RPMI8226 (cell line): ENCODE measurements around the gene TRERF1.
"Not testable (repeated sequence)": the region's sequence is repeated elsewhere in the genome, so short reads cannot be mapped to it uniquely, and the experiment has no call there.

Experiments used
- DNase-seq: peaks from one replicate; pipeline ENCODE4 v3.0.0-alpha.2; 2015

TRERF1 gene

DNA sequence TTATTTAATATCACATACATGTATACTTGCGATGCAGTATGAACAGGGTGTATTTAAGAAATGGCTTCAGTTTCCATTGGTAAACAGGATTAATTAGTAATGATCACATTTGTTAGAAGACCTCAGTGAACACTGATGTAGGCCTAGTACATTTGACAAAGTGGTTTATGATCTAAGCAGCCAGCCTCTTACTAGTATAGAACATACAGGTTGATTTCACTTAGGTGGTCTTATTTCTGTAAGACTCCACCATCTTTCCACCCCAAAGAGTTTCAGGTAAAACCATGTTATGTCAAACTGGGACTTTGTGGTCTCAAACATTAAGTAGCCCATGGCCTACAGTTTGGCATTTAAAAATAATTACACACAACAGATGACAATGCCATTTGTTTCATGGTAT, 213.9 kb downstream of the TRERF1 start:
- DNase-seq: no peak

DNA sequence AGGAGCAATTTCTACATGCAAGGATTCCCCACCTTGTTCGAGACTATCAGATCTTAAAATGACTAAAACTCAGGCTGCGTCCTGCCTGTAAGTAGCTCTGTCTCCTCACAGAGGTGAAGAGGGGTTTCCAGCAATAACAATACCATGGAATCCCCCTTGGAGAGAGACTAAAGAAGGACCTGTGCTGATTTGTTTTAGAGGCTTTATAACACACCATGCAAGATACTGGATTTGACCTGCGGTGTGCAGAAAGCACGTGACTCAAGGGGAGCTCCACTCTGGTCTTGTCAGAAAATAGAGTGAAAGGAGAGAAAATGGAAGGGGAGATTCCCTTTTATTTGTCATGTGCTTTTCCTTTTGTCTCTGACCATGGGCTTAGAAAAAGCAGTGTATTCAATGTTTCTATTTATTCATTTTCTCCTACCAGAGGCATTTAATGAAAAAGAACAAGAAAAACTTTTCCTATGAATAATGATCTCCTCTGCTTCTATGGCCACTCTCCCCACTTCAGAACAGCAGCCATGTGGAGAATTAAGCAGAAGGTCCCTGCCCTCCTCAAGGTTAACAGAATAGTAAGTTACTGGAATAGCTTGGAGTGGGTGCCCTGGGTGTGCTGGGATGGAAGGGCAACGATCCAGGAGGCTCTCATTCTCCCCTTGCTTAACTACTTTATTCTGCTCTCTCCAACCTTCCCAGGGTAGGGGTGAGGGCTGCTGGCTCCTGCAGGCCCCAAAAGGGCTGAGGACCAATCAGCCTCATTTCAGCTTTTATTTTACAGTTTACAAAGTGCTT, 214.8 kb downstream of the TRERF1 start:
- no peak for DNase-seq

DNA sequence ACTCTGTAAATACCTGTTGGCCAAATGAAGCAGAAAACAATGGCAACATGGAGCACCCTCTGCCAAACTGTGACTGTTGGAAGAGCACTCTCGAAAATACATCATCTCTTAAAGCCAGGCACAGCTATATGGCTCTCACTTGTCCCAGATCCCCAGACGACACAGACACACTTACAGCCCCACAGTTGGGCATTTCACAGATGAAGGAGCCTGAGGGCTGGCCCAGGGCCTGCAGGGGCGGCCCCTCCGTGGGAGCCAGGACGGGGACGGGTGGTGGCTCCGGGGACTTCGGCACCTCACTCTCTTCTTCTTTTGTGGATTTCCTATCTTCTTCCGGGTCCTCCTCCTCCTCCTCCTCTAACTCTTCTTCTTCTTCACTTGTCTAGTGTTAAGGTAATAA, 215.7 kb downstream of the TRERF1 start:
- no peak for DNase-seq

DNA sequence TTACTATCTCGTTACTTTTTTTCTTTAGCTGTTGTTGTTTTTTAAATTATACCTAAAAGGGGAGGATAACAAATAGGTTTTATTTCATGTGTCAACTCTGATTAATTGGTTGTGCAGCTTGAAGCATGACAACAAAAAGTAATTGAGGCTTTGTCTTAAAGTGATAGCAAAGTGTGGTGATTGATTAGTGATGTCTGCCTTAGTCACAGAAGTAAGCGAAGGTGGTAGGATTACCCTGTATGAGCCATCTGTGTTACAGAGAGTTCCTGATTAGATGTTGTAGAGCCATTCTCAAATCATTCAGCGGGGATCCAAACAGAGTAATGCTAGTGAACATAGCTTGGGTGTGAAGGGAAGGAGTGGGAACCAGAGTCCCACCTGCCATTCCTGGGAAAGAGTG, 219.7 kb downstream of the TRERF1 start:
- no peak for DNase-seq

DNA sequence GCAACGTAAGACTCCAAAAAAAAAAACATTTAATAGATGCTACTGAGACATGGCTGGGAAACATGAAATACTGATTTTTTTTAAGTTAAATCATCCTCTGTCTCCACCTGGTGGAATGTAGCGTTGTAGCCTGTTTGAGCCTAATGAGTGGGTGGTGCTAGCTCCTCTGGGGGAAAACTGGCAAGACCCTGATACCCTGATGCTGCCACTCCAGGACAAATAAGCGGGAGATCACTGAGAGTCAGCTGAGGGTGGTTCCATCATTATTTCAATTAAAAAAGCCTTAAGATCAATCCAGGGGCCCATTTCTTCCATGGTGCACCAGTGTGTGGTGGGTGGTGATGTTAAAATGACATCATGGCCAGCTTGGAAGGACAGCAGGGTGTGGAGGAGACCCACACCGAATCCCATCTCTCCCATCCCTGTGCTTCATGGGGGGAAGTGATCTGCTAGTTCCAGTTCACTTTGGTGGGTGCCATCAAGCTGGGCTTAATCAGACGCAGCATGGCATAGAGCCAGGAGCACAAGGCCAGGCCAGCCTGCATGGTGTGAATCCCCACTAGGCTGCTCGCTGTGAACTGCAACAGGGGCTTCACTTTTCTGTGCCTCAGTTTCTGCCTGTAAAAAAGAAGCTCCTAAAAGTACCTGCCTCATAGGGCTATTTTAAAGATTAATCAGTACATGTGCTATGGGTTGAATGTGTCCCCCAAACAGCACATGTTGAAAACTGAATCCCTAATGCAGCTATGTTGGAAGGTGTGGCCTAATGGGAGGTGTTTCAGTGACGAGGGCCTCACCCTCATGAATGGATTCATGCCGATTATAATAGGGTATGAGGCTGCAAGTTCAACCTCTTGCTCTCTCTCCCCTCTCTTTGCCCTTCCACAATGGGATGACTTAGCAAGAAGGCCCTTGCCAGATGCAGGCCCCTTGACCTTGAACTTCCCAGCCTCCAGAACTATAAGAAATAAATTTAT, 221.1 kb downstream of the TRERF1 start:
- DNase-seq: peak; percentile 11

DNA sequence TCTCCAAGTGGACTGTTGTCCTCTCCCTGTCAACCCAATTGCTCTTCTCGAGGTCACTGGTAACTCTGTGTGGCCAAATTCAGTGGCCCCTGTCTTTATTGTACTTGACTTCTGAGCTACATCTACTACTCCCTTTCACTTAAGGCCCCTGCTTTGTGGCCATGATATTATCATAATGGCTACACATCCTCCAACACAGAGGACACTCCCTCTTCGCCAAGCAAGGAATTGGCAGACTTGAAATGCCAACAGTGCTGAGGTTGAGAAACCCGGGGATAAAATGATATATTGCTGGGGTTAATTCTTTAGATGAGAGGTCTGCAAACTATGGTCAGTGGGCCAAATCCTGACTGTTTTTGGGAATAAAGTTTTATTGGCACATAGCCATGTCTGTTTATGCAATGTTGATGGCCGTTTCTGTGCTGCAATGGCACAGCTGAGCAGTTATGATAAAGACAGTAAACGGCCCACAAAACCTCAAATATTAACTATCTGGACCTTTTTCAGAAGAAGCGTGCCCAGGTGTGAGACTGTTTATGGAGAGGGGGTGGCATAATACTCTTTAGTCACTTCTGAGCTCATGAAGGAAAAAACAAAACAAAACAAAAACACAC, 222.1 kb downstream of the TRERF1 start:
- no peak for DNase-seq

DNA sequence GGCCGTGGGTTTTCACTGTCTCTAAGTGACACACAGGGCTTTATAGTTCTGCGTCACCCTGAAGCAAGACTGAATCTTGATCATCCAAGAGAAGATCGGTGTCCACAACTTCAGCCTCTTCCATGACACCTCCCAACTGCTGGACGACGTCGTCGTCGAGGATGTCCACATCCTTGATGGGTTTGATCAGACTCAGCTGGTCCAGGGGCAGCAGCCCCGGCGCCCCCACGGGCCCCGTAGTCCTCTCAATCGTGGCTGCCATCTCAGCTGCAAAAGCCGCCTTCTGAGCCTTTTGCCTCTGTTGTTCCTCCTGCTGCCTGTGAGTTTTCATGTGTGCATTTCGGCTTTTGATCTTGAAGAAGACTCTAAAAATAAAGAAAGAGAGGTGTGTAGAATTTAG, 223.4 kb downstream of the TRERF1 start:
- no peak for DNase-seq

DNA sequence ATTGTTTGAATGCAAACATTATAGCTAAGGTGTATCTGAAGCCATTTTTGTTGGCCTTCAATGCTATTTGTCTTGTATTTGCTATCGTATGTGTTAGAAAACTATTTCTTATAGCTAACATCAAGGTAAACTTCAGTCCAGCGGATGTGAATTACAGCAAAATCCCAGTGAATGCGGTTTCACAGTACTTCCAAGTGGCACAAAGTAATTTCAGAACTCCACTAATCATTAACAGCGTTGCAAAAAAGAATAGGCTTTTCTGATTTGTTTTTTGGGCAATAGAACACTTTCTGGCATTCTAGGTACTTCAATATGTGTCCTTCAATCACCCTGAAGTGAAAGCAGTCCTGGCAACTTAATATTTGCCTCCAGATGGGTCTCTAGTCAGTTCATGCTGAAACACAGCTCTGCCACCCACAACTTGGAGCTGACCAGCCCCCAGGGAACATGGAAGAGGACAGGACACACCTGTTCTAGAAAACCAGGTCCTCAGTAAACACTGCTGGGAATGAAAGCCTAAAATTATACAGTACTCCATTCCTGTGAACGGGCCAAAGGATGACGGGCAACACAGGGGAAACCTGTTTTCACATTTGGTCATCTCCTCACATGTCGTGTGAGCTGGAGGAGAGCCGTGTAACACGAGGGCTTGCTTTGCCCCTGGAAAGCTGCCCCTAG, 224.4 kb downstream of the TRERF1 start:
- no peak for DNase-seq

DNA sequence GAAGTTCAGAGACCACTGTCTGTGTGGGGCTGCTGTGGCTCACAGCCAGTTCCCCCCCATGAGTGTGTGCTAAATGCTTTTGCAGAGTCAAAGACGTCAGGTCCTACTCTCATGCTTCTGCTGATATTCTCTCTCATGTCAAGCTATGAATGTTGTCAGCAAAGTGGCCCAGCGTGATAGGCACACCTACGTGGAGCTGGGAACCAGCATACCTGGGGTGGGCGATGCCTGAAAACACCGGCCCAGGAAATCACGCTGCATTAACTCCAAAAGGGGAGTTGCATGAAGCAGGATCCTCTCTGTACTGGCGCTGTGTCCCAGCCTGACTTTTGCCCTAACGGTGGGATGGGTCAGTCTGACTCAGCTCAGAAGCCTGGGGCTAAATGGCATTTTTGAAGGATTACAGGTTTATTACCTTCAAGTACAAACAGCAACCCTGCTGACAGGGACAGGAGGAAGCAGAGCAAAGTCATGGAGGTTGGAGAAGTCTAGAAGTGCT, 225.0 kb downstream of the TRERF1 start:
- no peak for DNase-seq

DNA sequence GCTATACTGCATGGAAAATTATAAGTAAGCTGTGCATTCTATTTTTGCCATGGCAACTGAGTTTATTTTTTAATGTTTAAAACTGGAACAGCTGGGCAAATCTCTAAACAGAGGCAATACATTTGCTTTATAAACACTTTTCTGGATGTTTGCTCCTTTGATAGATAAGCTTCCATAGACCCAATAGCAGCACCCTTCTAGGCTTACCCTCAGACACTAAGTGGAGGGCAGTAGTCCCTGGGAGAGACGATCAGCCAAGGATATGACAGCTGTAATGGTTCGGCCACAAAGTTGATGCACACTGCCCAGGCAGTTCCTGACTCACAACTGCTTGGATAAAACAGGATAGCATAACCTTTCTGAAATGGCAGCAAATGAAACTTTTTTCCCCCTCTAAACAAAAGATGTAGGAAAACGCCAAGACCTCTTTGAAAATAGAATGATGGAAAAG, 225.5 kb downstream of the TRERF1 start:
- DNase-seq: no peak

DNA sequence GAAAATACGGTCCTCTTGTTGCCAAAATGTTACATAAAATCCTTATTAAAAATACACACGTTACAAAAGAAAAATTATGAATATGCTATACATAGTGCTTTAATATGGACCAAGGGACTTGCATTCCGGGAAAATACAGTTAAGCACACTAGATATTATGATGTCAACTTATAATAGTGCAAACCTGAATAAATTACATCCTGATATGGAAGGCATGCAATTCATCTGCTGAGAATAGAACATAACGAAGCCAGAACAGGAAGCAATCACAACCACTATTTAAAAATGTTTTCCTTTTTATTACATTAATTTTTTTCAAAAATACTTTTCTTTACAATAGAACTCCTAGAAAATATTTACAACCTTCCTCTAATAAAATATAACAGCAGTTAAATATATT, 226.3 kb downstream of the TRERF1 start:
- DNase-seq: no peak

DNA sequence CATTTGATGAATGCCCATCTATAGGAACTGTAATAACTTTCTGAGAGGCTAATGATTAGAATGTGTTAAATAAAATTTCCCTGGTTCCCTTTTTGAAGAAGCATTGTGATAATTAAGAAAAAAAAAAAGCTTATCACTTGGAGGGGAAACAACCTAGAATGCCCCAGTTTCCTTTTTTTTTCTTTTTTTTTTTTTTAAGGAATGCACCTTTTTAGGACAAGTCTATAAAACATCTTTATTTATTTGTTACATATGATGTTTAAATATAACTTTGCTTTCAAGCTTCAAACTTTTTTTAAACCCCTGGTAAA, 226.7 kb downstream of the TRERF1 start:
- DNase-seq: no peak

DNA sequence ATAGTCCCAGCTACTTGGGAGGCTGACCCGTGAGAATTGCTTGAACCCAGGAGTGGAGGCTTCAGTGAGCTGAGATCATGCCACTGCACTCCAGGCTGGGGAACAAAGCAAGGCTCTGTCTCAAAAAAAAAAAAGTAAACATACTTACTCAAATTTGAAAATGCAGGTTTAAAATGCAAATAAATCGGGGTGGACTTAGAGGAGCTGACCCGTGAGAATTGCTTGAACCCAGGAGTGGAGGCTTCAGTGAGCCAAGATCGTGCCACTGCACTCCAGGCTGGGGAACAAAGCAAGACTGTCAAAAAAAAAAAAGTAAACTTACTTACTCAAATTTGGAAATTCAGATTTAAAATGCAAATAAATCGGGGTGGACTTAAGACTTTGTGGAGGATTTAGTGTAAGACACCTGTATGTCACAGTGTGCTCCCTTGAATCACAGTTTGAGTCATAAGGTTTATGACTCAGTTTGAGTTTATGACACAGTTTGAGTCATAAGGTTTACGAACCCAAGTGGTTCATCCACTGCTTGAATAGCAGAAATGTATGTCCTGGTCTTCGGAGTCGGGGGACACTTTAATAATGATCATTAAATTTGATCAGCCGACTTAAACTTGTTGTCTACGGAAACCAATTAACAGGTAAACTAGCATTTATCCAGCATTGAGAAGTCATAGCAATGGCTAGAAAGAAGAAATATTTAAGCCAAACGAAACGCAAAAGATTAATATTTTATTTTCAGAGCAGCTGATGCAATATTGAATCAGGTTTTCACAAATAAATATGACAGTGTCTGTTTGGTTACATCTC, 227.3 kb downstream of the TRERF1 start:
- no peak for DNase-seq

DNA sequence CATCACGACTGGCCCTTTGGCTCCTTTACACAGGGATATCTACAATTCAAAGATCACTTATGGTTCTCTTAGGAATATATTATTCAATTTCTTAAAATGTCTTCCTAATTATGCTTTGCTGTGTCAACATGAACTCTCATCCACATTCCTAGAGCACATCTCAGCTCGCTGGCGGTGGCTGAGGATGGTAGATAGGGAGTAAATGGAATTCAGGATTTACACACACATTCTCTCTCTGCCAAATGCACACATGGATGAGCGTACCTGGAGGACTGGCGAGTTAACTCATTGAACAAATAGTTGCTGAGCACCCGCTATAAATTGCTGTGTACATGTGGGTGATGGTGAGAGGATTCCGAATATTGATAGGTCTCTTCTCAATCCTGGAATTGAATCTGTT, 229.3 kb downstream of the TRERF1 start:
- no peak for DNase-seq

DNA sequence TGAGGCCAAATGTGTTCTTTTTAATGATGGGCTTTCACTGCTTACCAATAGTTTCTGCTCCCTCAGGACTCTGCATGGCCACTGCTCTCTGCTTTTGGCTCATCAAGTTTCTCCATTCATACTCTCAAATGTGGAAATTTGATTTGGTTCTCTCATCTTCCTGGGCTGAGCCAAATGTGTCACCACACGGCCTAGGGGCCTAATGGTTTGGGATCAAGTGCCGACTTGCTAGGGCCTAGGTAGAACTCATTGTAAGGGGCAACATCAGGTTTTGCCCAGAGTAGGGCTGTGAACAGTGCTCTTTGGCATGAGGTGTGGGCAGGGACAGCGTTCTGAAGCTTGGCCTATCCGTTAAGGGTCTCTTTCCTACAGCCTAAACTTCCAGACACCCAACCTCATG, 230.2 kb downstream of the TRERF1 start:
- no peak for DNase-seq

DNA sequence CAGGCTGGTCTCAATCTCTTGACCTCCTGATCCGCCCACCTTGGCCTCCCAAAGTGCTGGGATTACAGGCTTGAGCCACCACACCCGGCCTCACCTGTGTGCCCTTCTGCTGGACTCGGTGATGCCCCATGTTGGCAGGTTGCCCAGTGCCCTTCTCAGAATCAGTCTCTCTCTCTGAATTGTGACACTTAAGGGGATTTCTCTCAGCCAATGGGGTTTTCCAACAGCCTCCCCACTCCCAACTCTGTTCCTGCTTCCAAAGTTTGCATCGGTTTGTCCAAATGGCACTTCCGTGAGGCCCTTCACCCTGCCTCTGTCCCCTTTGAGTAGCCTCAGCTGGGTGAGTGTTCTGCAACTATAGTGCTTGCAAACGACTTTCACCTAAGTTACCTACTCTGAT, 230.9 kb downstream of the TRERF1 start:
- no peak for DNase-seq

DNA sequence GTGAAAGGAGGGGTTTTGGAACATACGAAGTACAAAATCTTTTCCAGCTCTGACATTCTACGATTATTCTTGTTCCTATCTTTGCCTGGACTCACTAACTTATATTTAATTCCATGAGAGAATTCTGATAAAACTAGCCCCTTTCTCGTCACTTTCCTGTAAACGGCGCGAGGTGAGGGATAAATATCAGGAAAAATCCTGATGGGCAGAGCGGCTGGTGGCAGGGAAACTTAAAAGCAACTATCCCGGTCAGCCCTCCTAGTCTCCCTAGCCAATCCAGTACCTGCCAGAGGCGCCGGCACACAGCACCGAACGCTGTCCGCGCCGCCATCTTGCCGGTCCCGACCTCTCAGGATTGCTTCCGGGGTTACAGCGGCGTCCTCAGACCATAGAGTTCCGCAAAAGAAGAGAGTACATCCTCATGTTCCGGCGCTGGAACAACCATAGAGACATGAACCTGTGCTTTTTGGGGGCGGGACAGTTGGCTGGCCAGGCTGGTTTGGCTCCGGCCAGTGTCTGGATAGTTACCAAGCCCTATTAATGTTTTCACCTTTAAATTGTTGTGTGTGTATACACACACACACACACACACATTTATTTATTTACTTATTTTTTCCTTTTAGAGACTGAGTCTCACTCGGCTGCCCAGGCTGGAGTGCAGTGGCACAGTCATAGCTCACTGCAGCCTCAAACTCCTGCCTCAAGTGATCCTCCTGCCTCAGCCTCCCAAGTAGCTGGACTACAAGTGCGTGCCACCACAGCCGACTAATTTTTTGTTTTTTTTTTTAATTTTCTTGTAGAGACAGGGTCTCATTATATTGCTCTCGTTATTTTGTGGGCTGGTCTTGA, 234.0 kb downstream of the TRERF1 start, which contains the start of gene MRPS10:
Gene MRPS10, minus strand, starts transcription at position 343 of the 849 bp plus-strand sequence. Its CDS starts 12 bp downstream, at position 331.
- peak; percentile 94 for DNase-seq

DNA sequence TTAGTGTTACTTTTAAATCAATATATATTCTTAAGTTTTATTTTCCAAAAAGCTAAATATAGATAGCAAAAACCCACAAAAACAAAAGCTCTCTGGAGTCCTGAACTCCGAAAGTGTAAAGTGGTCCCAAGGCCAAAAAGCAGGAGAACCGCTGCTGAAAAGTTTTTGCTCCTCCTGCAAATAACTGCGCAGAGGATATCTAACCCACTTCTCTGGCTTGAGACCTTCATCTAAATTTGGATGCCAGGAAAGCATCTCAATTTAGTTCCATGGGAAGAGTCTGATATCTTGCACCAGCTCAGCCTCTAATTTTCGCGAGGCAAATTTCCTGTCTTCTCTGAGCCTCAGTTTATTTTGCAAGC, 234.6 kb downstream of the TRERF1 start:
- no peak for DNase-seq

DNA sequence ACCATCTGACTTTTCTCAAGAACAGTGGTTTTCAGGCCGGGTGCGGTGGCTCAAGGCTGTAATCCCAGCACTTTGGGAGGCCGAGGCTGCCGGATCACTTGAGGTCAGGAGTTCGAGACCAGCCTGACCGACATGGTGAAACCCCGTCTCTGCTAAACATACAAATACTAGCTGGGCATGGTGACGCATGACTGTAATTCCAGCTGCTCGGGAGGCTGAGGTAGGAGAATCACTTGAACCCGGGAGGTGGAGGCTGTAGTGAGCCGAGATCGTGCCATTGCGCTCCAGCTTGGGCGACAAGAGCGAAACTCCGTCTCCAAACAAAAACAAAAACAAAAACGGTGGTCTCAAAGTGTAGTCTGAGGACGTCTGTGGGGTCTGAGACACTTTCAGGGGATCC, 235.2 kb downstream of the TRERF1 start:
- not testable (repeated sequence) for DNase-seq

DNA sequence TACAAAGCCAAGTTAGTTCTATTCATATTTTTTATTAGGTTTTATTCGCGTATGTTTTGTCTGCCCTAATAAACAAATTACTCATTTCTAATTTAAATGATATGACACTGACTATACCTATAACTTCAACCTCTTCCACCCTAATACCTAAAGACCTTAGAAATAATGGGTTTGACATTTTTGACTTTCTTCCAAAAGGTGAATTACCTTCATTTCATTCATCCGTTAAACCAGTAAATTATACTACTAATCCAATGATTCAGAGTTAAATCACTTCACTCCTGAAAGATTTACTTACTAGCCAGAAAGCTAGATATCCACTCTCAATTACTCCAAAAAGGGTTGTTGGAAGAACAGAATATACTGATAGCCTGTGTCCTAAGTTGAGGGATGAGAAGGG, 239.3 kb downstream of the TRERF1 start:
- no peak for DNase-seq

DNA sequence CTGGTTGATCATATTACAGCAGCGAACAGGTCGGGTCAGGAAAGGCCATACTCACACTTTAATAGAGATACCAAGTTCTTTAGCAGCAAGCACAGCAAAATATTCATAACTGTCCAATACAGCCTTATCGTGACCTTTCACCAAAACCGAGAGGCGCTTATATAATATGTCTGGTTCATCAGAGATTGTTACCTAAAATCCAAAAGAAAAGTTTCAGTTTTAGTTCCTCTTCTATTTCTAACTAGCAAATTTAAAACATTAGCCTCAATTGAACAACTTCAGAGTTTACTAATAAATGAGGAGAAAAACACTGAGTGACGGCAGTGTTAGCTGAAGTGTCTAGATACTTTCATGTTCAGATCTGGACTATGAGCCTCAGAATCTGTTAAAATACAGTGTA, 240.0 kb downstream of the TRERF1 start:
- DNase-seq: peak; percentile 28
